ENCODE results near the gene GOLGA6L7.
"Not testable (repeated sequence)": the region's sequence is repeated elsewhere in the genome, so short reads cannot be mapped to it uniquely, and the experiment has no call there.

The GOLGA6L7 gene

GRCh38 chr15:28884151-28884940, 35.9 kb upstream of the GOLGA6L7 start:
- no peak for DNase-seq

DNA sequence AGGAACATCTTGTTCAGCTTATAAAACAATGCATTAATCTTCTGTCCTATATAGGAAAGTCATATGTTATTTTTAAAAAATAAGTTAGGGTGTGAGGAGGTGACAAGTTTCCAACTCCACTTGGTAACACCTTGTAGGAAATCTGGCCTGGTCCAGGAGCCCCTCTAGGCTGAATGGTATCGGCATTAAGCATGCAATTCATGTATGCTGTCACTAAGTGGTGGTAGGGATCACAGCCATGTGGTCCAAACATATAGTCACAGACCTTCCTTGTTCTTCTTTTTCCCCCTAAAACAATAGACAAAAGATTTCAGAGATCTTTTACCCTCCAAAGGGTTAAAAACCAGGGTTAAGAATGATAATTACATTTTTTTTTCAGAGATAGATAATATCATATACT, 33.2 kb upstream of the GOLGA6L7 start:
- no peak for DNase-seq

GRCh38 chr15:28881170-28881569, 32.7 kb upstream of the GOLGA6L7 start:
- DNase-seq: no peak

DNA sequence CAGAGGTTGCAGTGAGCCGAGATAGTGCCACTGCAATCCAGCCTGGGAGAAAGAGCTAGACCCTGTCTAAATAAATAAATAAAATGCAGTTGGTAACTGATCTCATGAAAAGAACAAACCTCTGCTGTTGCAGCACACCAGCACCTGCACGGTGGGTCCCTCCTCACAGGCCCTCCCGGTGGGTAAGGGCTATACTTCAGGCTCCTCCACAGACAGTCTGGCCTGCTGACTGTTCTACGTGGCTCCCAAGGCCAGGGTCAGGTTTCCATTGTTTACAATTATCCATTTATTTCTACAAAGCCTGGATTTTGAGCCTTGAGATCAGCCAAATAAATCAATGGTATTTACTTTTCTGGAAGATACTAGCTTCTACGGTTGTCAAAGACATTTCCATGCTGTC, 32.2 kb upstream of the GOLGA6L7 start:
- DNase-seq: no peak

GRCh38 chr15:28879551-28879950, 31.1 kb upstream of the GOLGA6L7 start:
- DNase-seq: no peak

DNA sequence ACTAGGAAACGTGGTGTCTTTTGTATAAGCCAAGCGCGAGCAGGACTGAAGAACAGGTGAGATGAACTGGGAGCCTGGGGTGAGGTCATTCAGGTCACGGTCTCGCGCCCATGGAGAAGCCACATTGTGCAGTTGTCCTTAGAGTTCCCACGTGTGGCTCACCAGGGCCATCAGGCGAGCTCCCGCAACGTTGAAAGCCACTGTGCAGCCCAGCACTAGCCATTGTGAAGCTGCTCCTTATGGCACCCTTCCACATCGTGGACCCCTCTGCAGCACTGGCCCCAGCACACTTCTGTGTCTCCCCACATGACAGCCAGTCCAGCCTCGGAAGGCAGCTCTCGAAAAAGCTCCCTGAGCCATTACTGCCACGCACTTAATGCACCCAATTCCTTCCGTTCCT, 29.8 kb upstream of the GOLGA6L7 start:
- DNase-seq: no peak

- DNase-seq: no peak
Observed at GRCh38 chr15:28876845-28877185, 28.4 kb upstream of the GOLGA6L7 start.

DNA sequence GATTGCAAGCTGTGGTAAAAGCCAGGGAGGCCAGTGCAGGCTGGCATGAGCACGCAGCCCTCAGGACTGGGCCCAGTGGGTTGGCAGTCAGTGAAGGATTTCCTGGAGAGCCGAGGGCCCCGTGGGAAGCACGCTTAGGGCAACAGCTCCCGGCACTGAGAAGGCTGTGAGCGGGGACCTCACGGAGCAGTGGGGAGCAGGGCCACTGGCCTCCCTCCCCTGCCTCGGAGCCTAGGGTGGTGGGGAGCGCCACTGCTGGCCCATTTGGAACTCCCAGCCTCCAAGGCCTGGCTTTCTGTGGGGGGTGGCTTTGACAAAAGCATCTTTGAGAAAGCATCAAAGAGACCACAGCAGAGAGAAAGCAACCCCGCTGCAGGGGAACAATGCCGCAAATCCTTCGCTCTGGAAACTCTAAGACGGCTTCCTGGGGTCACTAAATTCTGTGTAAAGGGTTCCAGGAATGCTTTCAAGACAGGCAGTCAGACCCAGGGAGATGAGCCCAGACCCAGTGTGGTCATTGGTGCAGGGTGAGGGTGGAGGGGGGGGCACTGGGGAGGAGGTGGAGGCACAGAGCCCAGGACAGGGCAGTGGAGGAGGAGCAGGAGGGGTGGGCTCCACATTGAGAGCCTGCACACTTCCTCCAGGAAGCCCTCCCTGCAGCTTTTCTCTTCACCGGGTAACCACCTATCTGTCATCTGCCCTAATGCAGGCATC, 27.8 kb upstream of the GOLGA6L7 start:
- DNase-seq: no peak

DNA sequence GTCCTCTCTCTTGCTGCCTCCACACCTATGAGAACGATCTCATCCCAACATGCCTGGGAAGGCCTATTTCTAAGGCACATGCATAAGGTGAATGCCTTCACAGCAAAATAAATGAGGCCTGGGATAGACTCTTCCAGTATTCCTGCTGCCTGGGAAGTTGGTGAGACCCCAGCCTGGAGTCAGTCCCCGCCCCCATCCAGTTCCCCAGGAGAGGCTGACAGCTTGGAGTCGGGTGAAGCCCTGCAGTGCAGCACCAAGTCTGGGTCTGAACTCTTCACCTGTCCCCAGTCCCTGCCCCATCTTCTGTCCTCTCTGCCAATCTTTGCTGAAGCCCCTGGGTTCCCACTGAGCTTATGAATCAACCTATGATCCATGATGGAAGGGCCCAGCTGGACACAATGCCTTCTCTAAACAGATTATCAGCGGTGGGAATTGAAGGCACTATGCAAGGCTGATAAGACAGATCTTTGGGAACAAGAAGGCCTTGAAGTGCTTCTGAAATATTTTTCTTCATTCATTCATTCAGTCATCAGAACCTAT, 27.1 kb upstream of the GOLGA6L7 start:
- DNase-seq: no peak

GRCh38 chr15:28873585-28874190, 25.2 kb upstream of the GOLGA6L7 start:
- DNase-seq: no peak

DNA sequence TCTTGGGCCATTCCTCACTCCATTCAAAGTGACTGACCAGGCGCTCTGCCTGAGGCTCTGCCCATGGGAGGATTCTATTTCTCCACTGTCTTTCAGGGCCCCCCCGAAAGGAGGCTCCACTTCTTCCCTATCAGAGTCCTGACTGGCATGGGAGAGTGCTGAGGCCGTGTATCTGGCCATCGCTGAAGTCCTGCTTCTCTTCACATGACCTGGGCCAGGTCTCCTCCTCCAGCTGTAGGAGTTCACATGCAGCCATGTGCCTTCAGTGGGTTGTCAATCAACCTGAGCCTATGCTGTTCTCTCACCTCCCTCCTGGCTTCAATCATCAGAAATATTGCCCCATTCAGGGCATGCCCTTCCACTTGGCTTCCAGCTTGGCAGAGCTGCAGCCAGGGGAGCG, 24.6 kb upstream of the GOLGA6L7 start:
- no peak for DNase-seq

DNA sequence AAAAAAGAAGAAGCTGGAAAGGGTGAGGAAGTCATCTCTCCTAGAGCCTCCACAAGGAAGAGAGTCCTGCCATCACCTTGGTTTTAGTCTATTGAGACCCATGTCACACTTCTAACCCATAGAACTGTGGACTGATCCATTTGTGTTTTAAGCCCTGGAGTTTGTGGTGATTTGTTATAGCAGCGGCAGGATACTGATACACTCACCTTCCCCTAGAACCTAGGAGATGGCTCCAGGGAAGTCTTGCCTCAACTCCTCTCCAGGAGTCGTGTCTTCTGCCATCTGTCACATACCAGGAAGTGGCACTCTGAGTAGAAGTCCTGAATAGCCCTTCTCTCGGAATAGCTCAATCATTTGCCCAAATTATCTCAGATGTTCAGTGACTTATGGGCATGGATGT, 22.7 kb upstream of the GOLGA6L7 start:
- DNase-seq: no peak

DNA sequence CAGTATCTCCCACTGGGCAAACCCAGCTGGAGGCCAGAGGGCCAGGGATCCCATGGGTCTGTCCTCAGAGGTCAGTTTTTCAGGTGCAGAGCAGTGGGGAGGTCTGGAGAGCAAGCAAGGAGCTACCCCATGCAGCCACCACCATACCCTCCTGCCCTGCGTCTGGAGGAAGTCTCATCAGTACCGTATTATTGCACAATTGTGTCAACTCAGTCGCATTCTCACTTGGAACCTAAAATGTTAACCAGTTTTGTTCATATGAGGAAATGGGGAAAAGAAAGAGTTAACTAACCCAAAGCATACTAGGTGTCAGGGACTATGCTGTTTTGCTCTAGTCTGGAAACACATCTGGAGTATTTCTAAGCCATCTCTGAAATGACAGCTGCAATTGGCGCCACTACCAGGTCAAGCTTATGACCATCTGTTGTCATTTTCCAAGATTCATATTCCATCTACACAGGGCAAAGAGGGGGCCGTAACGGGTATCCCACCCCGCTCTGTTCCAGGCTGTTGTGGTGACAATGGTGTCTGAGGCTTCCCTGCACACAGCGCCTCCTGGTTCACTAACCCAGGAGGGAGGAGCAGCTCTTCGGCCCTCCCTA, 20.4 kb upstream of the GOLGA6L7 start:
- no peak for DNase-seq

DNA sequence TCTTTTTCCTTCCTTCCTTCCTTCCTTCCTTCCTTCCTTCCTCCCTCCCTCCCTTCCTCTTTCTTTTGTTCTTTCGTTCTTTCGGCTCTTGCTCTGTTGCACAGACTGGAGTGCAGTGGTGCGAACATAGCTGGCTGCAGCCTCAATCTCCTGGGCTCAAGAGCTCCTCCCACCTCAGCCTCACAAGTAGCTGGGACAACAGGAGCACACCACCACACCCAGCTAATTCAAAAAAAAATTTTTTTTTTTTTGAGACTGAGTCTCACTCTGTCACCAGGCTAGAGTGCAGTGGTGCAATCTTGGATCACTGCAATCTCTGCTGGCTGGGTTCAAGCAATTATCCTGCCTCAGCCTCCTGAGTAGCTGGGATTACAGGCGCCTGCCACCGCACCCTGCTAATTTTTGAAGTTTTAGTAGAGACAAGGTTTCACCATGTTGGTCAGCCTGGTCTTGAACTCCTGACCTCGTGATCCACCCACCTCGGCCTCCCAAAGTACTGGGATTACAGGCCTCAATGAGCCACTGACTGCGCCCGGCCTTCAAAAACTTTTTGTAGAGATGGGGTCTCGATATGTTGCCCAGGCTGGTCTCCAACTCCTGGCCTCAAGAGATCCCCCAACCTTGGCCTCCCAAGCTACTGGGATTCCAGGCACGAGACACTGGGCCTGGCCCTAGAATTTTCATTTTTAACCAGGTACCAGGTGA, 13.3 kb upstream of the GOLGA6L7 start:
- not testable (repeated sequence) for DNase-seq

GRCh38 chr15:28861031-28861534, 12.6 kb upstream of the GOLGA6L7 start:
- no peak for DNase-seq

DNA sequence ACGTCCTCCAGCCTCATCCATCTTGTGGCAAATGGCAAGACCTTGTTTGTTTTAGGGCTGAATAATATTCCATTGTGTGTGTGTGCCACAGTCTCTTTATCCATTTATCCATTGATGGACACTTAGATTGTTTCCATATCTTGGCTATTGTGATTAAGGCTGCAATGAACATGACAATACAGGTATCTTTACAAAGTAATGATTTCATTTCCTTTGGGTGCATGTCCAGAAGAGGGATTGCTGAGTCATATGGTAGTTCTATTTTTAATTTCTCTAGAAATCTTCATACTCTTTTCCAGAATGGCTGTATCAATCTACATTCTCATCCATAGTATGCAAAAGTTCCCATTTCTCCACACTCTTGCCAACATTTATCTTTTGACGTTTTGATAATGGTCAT, 6.1 kb upstream of the GOLGA6L7 start:
- DNase-seq: not testable (repeated sequence)

- not testable (repeated sequence) for DNase-seq
Observed at GRCh38 chr15:28853654-28854053, 5.2 kb upstream of the GOLGA6L7 start.

GRCh38 chr15:28849766-28850165, 1.3 kb upstream of the GOLGA6L7 start:
- not testable (repeated sequence) for DNase-seq

DNA sequence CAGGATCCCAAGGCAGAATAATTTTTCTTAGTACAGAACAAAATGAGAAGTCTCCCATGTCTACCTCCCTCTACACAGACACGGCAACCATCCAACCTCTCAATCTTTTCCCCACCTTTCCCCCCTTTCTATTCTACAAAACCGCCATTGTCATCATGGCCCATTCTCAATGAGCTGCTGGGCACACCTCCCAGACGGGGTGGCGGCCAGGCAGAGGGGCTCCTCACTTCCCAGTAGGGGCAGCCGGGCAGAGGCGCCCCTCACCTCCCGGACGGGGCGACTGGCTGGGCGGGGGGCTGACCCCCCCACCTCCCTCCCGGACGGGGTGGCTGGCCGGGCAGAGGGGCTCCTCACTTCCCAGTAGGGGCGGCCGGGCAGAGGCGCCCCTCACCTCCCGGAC, 827 bp upstream of the GOLGA6L7 start:
- not testable (repeated sequence) for DNase-seq

DNA sequence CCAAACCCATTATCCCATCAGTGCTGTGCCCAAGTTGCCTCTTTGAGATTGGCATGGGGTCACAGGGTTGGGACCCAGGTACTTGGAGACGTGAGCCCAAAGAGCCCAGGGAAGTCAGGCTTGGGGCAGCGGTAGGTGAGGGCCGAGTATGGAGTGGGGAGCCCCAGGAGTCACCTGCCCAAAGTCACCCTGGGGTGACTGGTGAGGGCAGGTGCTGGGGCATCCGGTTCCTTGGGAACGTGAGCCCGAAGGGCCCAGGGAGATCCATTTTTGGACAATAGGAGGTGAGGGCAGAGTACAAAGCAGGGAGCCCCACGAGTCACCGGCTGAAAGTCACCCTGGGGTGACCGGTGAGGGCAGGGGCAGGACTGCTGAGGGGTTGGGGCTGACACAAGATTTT, 485 bp downstream of the GOLGA6L7 start:
- DNase-seq: not testable (repeated sequence)

GRCh38 chr15:28847247-28847646, 1.2 kb downstream of the GOLGA6L7 start:
- DNase-seq: not testable (repeated sequence)

DNA sequence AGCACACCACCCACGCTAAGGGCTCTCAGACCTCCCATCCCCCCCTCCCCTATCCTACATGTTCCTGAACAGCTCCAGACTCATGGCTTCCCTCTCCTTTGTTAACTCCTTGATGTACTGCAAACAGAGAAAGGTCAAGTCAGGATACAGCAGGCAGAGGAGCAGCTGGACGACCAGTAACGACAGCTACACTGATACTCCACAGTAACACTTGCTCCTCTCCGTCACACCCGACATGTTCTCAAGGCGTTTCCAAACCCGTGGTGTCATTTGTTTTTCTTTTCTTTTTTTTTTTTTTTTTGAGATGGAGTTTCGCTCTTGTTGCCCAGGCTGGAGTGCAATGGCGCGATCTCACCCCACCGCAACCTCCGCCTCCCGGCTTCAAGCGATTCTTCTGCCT, 4.3 kb downstream of the GOLGA6L7 start:
- not testable (repeated sequence) for DNase-seq

GRCh38 chr15:28843520-28843919, 4.9 kb downstream of the GOLGA6L7 start:
- not testable (repeated sequence) for DNase-seq
